OCI-LY1 (cell line): ENCODE data around the gene NR2F1.
A peak's percentile ranks its signal among the peaks of the same experiment; 100 is the strongest.

Experiments
- H2AFZ ChIP-seq: fragments of 200-600 bp; sonication (generic), shearing (Covaris generic); 2 replicates; pipeline ENCODE4 v1.6.0; 2014; ENCODE audit warnings: antibody characterized with exemption, mild to moderate bottlenecking, low read length
- H3F3A ChIP-seq: fragments of 200-600 bp; sonication (generic), shearing (Covaris generic); 2 replicates; pipeline ENCODE4 v1.6.0; 2014; ENCODE audit warnings: mild to moderate bottlenecking, antibody characterized with exemption, low read length, moderate library complexity; ENCODE audit not compliant: insufficient read depth
- H3K27ac ChIP-seq: fragments of 200-600 bp; sonication (generic); 2 replicates; pipeline ENCODE4 v1.5.1; 2014; ENCODE audit warnings: low read length, mixed run types, mild to moderate bottlenecking, low read depth; ENCODE audit not compliant: poor library complexity, severe bottlenecking
- H3K27me3 ChIP-seq: fragments of 200-600 bp; sonication (generic); 2 replicates; pipeline ENCODE4 v1.6.0; 2014; ENCODE audit warnings: antibody characterized with exemption, mild to moderate bottlenecking, low read length, moderate library complexity; ENCODE audit not compliant: insufficient read depth
- H3K36me3 ChIP-seq: fragments of 200-600 bp; sonication (generic); 2 replicates; pipeline ENCODE4 v1.6.1; 2014; ENCODE audit warnings: mild to moderate bottlenecking, antibody characterized with exemption, low read length, moderate library complexity, mixed read lengths; ENCODE audit not compliant: insufficient read depth
- H3K4me1 ChIP-seq: fragments of 200-600 bp; sonication (generic); 2 replicates; pipeline ENCODE4 v1.5.1; 2014; ENCODE audit warnings: mild to moderate bottlenecking, low read length, moderate library complexity; ENCODE audit not compliant: insufficient read depth, severe bottlenecking
- H3K4me2 ChIP-seq: fragments of 200-600 bp; sonication (generic), shearing (Covaris generic); 2 replicates; pipeline ENCODE4 v1.6.1; 2014; ENCODE audit warnings: low read length
- H3K4me3 ChIP-seq: fragments of 200-600 bp; sonication (generic); 2 replicates; pipeline ENCODE4 v1.5.1; 2014; ENCODE audit warnings: low read length, low read depth, mild to moderate bottlenecking, mixed read lengths; ENCODE audit not compliant: poor library complexity, severe bottlenecking
- H3K79me2 ChIP-seq: fragments of 200-600 bp; shearing (Covaris generic); 2 replicates; pipeline ENCODE4 v1.6.1; 2016; ENCODE audit warnings: mixed run types, low read length, mixed read lengths; ENCODE audit not compliant: insufficient read depth
- H3K9ac ChIP-seq: fragments of 200-600 bp; sonication (generic), shearing (Covaris generic); 2 replicates; pipeline ENCODE4 v1.6.1; 2014; ENCODE audit warnings: mild to moderate bottlenecking, low read length, mixed read lengths
- H3K9me2 ChIP-seq: fragments of 200-600 bp; sonication (generic), shearing (Covaris generic); 2 replicates; pipeline ENCODE4 v1.6.1; 2014; ENCODE audit warnings: low read depth, mild to moderate bottlenecking, low read length, mixed read lengths
- H3K9me3 ChIP-seq: fragments of 200-600 bp; shearing (Covaris generic); 2 replicates; pipeline ENCODE4 v1.6.1; 2014; ENCODE audit warnings: low read length, mixed read lengths
- H4K20me1 ChIP-seq: fragments of 200-600 bp; sonication (generic), shearing (Covaris generic); 2 replicates; pipeline ENCODE4 v1.6.0; 2016; ENCODE audit warnings: mild to moderate bottlenecking, low read length; ENCODE audit not compliant: insufficient read depth
- EZH2 ChIP-seq: fragments of 200-600 bp; sonication (generic), shearing (Covaris generic); IDR thresholded peaks from 2 replicates; pipeline ENCODE4 v1.8.0; 2017; ENCODE audit warnings: borderline replicate concordance, mixed run types, mild to moderate bottlenecking, antibody characterized with exemption, low read length, moderate library complexity, mixed read lengths
- TF ChIP-seq, protein P1 (sequence below): fragments of 200-600 bp; sonication (generic), shearing (Covaris generic); IDR thresholded peaks from 2 replicates; pipeline ENCODE4 v1.5.1; 2017; ENCODE audit warnings: mild to moderate bottlenecking, antibody characterized with exemption, low read length, moderate library complexity, mixed read lengths

The NR2F1 gene

DNA sequence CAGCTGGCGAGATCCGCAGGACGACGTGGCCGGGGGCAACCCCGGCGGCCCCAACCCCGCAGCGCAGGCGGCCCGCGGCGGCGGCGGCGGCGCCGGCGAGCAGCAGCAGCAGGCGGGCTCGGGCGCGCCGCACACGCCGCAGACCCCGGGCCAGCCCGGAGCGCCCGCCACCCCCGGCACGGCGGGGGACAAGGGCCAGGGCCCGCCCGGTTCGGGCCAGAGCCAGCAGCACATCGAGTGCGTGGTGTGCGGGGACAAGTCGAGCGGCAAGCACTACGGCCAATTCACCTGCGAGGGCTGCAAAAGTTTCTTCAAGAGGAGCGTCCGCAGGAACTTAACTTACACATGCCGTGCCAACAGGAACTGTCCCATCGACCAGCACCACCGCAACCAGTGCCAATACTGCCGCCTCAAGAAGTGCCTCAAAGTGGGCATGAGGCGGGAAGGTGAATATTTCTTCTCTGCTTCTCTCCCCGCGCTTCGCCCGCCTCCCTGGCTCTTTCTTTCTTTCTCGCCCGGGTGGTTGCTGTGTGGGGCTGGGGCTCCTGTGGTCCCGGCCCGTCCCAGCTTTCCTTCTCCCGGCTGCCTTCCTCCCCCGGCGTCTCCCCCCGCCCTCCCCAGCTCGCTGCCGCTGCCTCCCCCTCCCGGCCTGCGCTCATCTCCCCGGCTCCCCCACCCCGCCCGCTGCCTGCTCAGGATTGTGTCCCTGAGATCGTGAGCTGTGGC, 2.2 kb downstream of the NR2F1 start:
- Histone ChIP-seq H3K4me1 (peaks cover 47% of the 10 kb centered on the region), H3K79me2 (no peaks in the 10 kb centered on the region), H3K27me3 (no peaks in the 10 kb centered on the region), H3K36me3 (no peaks in the 10 kb centered on the region; the same call in 1 of the 2 replicates), H3K4me2 (peak overlapping the region; percentile 66), H3K9me3 (no peaks in the 10 kb centered on the region), H3K9me2 (no peaks in the 10 kb centered on the region), H3F3A (no peaks in the 10 kb centered on the region), H3K4me3 (peak overlapping the region; percentile 55), H3K9ac (no peak overlapping the region), H3K27ac (no peak overlapping the region), H4K20me1 (no peaks in the 10 kb centered on the region), H2AFZ (no peak overlapping the region)
- TF ChIP-seq, protein P1, sequence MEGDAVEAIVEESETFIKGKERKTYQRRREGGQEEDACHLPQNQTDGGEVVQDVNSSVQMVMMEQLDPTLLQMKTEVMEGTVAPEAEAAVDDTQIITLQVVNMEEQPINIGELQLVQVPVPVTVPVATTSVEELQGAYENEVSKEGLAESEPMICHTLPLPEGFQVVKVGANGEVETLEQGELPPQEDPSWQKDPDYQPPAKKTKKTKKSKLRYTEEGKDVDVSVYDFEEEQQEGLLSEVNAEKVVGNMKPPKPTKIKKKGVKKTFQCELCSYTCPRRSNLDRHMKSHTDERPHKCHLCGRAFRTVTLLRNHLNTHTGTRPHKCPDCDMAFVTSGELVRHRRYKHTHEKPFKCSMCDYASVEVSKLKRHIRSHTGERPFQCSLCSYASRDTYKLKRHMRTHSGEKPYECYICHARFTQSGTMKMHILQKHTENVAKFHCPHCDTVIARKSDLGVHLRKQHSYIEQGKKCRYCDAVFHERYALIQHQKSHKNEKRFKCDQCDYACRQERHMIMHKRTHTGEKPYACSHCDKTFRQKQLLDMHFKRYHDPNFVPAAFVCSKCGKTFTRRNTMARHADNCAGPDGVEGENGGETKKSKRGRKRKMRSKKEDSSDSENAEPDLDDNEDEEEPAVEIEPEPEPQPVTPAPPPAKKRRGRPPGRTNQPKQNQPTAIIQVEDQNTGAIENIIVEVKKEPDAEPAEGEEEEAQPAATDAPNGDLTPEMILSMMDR, result no peak
- no peak for TF ChIP-seq EZH2

DNA sequence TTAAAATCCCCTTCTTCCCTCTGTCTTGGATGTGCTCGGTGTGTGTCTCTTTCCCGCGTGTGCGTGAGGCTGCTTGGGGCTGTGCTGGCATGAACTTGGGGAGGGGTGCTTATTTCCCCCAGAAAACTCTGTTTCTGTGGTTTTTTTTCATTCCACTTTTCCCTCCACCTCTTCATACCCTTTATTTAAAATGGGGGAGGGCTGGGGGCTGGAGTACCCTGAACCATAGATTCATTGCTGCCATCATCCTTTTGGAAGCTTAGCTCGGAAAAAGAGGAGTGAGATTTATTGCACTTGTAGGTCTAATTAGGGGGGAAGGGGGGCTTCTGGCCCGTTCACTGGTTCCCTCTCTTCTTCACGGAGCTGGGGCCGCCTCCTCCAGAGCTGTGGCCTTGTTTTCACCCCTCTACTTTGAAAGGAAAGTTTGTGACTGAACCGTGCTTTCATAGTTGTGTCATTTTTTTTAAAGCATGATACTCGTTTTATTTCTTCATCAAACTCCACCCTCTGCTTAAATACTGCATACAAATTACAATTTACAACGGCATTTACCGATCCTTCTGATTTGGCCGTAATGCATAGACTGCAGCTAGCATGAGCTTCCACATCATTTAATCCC, 2.9 kb downstream of the NR2F1 start:
- H3K4me1 ChIP-seq, result peaks cover 47% of the 10 kb centered on the region
- H3K79me2 ChIP-seq, result no peaks in the 10 kb centered on the region
- no peak overlapping the region for H2AFZ ChIP-seq
- no peaks in the 10 kb centered on the region for H3K27me3 ChIP-seq
- H3K4me3 ChIP-seq, result peak overlapping the region; percentile 55
- H3K36me3 ChIP-seq, result no peaks in the 10 kb centered on the region; the same call in 1 of the 2 replicates
- no peak overlapping the region for H3K27ac ChIP-seq
- TF ChIP-seq EZH2, result no peak
- no peaks in the 10 kb centered on the region for H4K20me1 ChIP-seq
- H3K9me3 ChIP-seq, result no peaks in the 10 kb centered on the region
- H3F3A ChIP-seq, result no peaks in the 10 kb centered on the region
- H3K9me2 ChIP-seq, result no peaks in the 10 kb centered on the region
- no peak overlapping the region for H3K9ac ChIP-seq
- H3K4me2 ChIP-seq, result peak overlapping the region; percentile 66

- H3K9me3 ChIP-seq, result no peaks in the 10 kb centered on the region
- no peaks in the 10 kb centered on the region for H3K9me2 ChIP-seq
- no peak overlapping the region for H3K4me3 ChIP-seq
- H3K36me3 ChIP-seq, result no peaks in the 10 kb centered on the region; the same call in 1 of the 2 replicates
- H3K27ac ChIP-seq, result no peak overlapping the region
- H2AFZ ChIP-seq, result no peak overlapping the region
- peaks cover 39% of the 10 kb centered on the region for H3K4me1 ChIP-seq
- H3F3A ChIP-seq, result no peaks in the 10 kb centered on the region
- H3K79me2 ChIP-seq, result no peaks in the 10 kb centered on the region
- 0 out of 2 replicates have a peak overlapping the region, but pooled peaks have one; percentile 66 for H3K4me2 ChIP-seq
- no peaks in the 10 kb centered on the region for H3K27me3 ChIP-seq
- H3K9ac ChIP-seq, result no peak overlapping the region
- no peaks in the 10 kb centered on the region for H4K20me1 ChIP-seq
- TF ChIP-seq, protein P1, result no peak
Observed at GRCh38 chr5:93586736-93587596, 3.9 kb downstream of the NR2F1 start.
